Measurements from ENCODE around the gene SMYD3. TPM values are rescaled to one million over a fixed set of nuclear protein-coding genes. Genes with fewer than 3 reads are reported as not detected.

SMYD3 gene
- total RNA-seq, 1 experiment from 2014 or later: 29.6 TPM

DNA sequence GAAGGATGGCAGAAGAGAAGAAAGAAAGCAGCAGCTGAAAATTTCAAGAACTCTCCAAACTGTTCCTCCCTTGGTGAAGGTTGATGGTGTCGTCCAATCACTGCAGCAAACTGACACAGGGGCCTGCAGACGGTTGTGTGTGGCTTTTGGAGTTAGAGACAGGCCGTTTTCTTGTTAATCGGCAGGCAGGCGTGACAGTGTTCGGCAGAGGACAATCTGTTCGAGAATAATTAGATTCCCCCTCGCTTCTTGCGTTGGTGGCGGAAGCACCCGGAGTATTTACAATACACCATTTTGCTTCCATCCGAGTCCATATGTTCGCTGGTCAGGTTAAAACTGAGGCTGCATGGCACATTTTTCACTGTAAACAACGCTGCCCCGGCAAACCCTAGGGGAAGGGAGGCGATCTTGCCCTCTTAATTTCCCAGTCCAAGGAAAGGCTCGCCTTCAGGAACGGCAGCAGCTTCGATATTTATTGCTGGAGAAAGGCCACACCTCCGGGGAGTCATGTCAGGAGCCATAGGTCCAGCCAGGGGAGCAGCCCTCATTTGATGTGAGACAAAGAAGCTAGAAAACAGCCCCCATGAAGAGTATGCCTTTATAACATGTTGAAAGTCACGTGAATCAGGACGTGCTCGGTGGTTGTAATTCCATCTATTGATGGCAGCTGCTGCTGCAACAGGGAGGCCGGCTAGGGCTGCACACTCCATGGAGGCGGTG is 360.1 kb downstream of the SMYD3 start:
- H3K36me3 ChIP-seq (ENCODE audit: low read depth): no peaks in the 10 kb centered on the region
- POLR2A ChIA-PET (ENCODE audit: unreplicated experiment): no interaction called here

DNA sequence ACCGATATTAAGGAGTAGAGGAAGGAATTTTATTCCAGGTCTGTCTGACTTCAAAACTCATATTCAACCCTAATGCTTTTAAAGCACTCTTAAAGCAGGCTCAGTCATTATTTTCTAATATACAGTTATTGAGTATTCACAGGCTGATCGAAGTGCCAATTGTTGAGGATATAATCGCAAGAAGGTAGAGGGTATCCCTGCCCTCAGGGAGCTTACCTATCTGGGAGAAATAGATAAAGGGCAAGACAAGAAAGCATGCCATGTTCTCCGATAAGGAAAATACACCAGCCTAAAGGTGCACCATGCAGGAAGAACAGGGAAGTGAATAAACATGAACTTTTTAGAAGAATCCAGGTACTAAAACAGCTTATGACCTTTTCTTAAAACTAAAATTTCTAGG is 361.2 kb downstream of the SMYD3 start:
- Histone ChIP-seq H3K9me3 (ENCODE audit: insufficient read depth, low read depth) (no peaks in the 10 kb centered on the region), H3K79me2 (ENCODE audit: low read depth) (no peaks in the 10 kb centered on the region), H3K4me3 (no peak overlapping the region), H3K27me3 (ENCODE audit: insufficient read depth, low read depth) (no peaks in the 10 kb centered on the region), H3K27ac (no peak overlapping the region), H3K4me1 (replicated peaks; ENCODE audit: insufficient read depth) (no peaks in the 10 kb centered on the region), H3K9me2 (ENCODE audit: insufficient read depth) (no peaks in the 10 kb centered on the region), H3K36me3 (ENCODE audit: low read depth) (no peaks in the 10 kb centered on the region), H2AFZ (no peak overlapping the region), H4K20me1 (ENCODE audit: insufficient read depth) (no peaks in the 10 kb centered on the region), H3F3A (ENCODE audit: insufficient read depth, low read depth) (no peaks in the 10 kb centered on the region), H3K4me2 (no peak overlapping the region)
- no TSS peak for BruUV-seq (replicated peaks)
- no peak for DNase-seq
- CTCF ChIA-PET: no interaction called here
- intact Hi-C loops (cut with micrococcal nuclease; ENCODE audit: unreplicated experiment): no loop called here
- no peak for TF ChIP-seq EZH2 (IDR thresholded peaks at IDR 0.05; ENCODE audit: low read depth)
- TF ChIP-seq, protein P1, sequence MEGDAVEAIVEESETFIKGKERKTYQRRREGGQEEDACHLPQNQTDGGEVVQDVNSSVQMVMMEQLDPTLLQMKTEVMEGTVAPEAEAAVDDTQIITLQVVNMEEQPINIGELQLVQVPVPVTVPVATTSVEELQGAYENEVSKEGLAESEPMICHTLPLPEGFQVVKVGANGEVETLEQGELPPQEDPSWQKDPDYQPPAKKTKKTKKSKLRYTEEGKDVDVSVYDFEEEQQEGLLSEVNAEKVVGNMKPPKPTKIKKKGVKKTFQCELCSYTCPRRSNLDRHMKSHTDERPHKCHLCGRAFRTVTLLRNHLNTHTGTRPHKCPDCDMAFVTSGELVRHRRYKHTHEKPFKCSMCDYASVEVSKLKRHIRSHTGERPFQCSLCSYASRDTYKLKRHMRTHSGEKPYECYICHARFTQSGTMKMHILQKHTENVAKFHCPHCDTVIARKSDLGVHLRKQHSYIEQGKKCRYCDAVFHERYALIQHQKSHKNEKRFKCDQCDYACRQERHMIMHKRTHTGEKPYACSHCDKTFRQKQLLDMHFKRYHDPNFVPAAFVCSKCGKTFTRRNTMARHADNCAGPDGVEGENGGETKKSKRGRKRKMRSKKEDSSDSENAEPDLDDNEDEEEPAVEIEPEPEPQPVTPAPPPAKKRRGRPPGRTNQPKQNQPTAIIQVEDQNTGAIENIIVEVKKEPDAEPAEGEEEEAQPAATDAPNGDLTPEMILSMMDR (conservative IDR thresholded peaks at IDR 0.05): no peak
- POLR2A ChIA-PET (ENCODE audit: unreplicated experiment): no interaction called here

More for the DNA sequence above, 360.1 kb downstream of the SMYD3 start:
- Histone ChIP-seq H3K4me2 (no peak overlapping the region), H3K9me2 (ENCODE audit: insufficient read depth) (no peaks in the 10 kb centered on the region), H3K9me3 (ENCODE audit: insufficient read depth, low read depth) (no peaks in the 10 kb centered on the region), H4K20me1 (ENCODE audit: insufficient read depth) (no peaks in the 10 kb centered on the region), H2AFZ (no peak overlapping the region), H3K79me2 (ENCODE audit: low read depth) (no peaks in the 10 kb centered on the region), H3K27ac (no peak overlapping the region), H3K27me3 (ENCODE audit: insufficient read depth, low read depth) (no peaks in the 10 kb centered on the region), H3K4me3 (no peak overlapping the region), H3F3A (ENCODE audit: insufficient read depth, low read depth) (no peaks in the 10 kb centered on the region), H3K4me1 (replicated peaks; ENCODE audit: insufficient read depth) (no peaks in the 10 kb centered on the region)
- DNase-seq: no peak
- CTCF ChIA-PET: no interaction called here
- no peak for TF ChIP-seq EZH2 (IDR thresholded peaks at IDR 0.05; ENCODE audit: low read depth)
- TF ChIP-seq, protein P1 (conservative IDR thresholded peaks at IDR 0.05): no peak
- intact Hi-C loops (cut with micrococcal nuclease; ENCODE audit: unreplicated experiment): no loop called here
- no TSS peak for BruUV-seq (replicated peaks)

DNA sequence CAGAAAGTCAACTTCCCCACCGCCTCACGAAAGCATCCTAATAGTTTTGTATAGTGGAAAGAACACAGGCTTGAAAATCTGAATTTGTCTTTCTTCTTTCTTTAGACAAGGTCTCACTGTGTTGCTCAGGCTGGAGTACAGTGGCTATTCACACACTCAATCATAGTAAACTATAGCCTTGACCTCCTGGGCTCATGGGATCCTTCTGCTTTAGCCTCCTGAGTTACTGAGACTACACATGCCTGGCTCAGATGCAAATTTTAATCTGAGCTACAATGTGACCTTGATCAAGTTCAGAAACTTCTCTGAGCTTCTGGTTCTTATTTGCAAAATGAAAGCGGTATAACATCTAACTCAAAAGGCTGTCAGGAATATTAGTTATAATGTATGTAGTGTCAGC is 362.1 kb downstream of the SMYD3 start:
- H3F3A ChIP-seq (ENCODE audit: insufficient read depth, low read depth): peaks cover 4% of the 10 kb centered on the region; the same call in 1 of the 2 replicates
- H3K36me3 ChIP-seq (ENCODE audit: low read depth): no peaks in the 10 kb centered on the region
- CTCF ChIA-PET: no interaction called here
- DNase-seq: no peak
- no peaks in the 10 kb centered on the region for H3K79me2 ChIP-seq (ENCODE audit: low read depth)
- H3K27me3 ChIP-seq (ENCODE audit: insufficient read depth, low read depth): no peaks in the 10 kb centered on the region
- no peaks in the 10 kb centered on the region for H4K20me1 ChIP-seq (ENCODE audit: insufficient read depth)
- no peaks in the 10 kb centered on the region for H3K9me2 ChIP-seq (ENCODE audit: insufficient read depth)
- POLR2A ChIA-PET (ENCODE audit: unreplicated experiment): no interaction called here
- peaks cover 5% of the 10 kb centered on the region for H3K4me1 ChIP-seq (replicated peaks; ENCODE audit: insufficient read depth)
- no peak overlapping the region for H3K4me3 ChIP-seq
- H3K4me2 ChIP-seq: no peak overlapping the region
- H3K9me3 ChIP-seq (ENCODE audit: insufficient read depth, low read depth): no peaks in the 10 kb centered on the region
- no peak overlapping the region for H2AFZ ChIP-seq
- intact Hi-C loops (cut with micrococcal nuclease; ENCODE audit: unreplicated experiment): no loop called here
- H3K27ac ChIP-seq: no peak overlapping the region
- BruUV-seq (replicated peaks): no TSS peak
- TF ChIP-seq, protein P1 (conservative IDR thresholded peaks at IDR 0.05): no peak
- TF ChIP-seq EZH2 (IDR thresholded peaks at IDR 0.05; ENCODE audit: low read depth): no peak
